ENCODE results near the gene GNAS.

DNA sequence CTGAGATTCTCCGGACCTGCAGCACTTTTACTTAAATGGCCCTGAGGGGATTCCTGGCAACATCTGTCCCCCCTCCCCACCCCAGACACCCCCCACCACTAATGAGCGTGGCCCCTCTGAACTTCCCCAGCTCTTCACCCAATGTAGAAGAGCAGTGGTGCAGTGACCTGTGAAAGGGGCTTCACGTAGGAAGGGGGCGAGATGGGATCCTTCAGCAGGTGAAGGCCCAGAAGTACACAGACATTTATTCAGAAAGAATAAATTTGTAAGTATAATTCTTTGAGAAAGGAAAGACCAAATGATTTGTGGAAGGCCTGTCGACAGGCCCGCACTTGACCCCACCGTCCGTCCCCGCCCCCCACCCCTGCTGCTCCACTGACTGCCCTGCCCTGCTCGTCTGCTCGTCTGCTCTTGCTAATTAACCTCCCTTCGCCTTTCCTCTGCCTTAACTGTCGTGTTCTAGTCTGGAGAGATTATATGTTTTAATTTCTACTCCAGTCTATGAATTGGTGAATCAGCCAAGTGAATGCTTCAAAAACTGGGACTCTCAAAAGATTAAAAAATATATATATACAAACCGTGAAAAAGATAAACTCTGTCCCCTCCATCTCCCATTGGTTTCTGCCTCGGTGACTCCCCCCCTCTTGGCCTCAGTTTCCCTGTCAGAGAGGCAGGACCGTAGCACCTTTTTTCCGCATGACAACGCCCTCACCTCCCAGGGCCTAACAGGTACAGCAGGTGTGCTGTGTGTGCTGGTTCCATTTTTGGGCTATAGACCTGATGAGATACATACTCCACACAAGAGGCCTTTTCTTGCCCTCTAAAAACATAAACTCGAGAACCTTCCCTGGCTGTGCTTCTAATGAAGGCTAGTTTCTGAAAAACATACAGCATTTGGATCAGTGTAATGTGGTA lies 49.2 kb downstream of the GNAS start:
- no peak for TF ChIP-seq YY1 (IDR thresholded peaks at IDR 0.05; ENCODE audit: insufficient read depth, insufficient read length)
- TF ChIP-seq SUZ12 (IDR thresholded peaks at IDR 0.05; ENCODE audit: extremely low read depth, insufficient read depth, insufficient read length), result no peak

Measured in NT2/D1 (cell line).